GM12878 (cell line): ENCODE data around the gene APPL2.
"Not testable (repeated sequence)": the region's sequence is repeated elsewhere in the genome, so short reads cannot be mapped to it uniquely, and the experiment has no call there.

ENCODE experiments used
- BCL11A ChIP-seq: IDR thresholded peaks from 2 replicates; pipeline ENCODE4 v1.6.1; 2011; ENCODE audit warnings: low read depth, low read length
- BHLHE40 ChIP-seq, 2 experiments: fragments of 450-650 bp in 1 of 2; IDR thresholded peaks; 2 replicates each; pipeline ENCODE4 v1.6.1; 2011 to 2017; ENCODE audit warnings: low read depth in 2 of 2, borderline replicate concordance in 1 of 2, improper control_type of control experiment in 1 of 2, low read length in 1 of 2, mild to moderate bottlenecking in 1 of 2
- CBFB ChIP-seq: IDR thresholded peaks from 2 replicates; pipeline ENCODE4 v1.6.1; 2016; ENCODE audit warnings: antibody characterized with exemption, low read depth
- CTCF ChIP-seq, 3 experiments: IDR thresholded peaks in 2 of 3; conservative IDR thresholded peaks in 1 of 3; 2 replicates each; pipeline ENCODE4 v1.5.1; 2011; ENCODE audit warnings: low read depth in 3 of 3, low read length in 3 of 3, mild to moderate bottlenecking in 3 of 3, control low read depth in 2 of 3, moderate library complexity in 2 of 3, inconsistent platforms in 1 of 3, mixed read lengths in 1 of 3; ENCODE audit not compliant: control insufficient read depth in 2 of 3, insufficient read depth in 1 of 3; ENCODE audit errors: extremely low read depth in 1 of 3
- EP300 ChIP-seq, 2 experiments: fragments of 150-350 bp in 1 of 2; IDR thresholded peaks; 2 replicates each; pipeline ENCODE4 v1.6.1; 2011 to 2012; ENCODE audit warnings: low read depth in 2 of 2, low read length in 2 of 2, borderline replicate concordance in 1 of 2, improper control_type of control experiment in 1 of 2, inconsistent platforms in 1 of 2; ENCODE audit not compliant: control insufficient read depth in 1 of 2
- EZH2 ChIP-seq: IDR thresholded peaks from 2 replicates; pipeline ENCODE4 v1.6.1; 2012; ENCODE audit warnings: low read depth, mild to moderate bottlenecking, control low read depth, inconsistent platforms, low read length, borderline replicate concordance; ENCODE audit not compliant: control insufficient read depth
- POLR2A ChIP-seq: IDR thresholded peaks from 2 replicates; pipeline ENCODE4 v1.6.1; 2011; ENCODE audit warnings: low read depth, mild to moderate bottlenecking, low read length
- REST ChIP-seq: IDR thresholded peaks from 2 replicates; pipeline ENCODE4 v1.6.1; 2012; ENCODE audit warnings: mild to moderate bottlenecking, low read depth, low read length
- TCF12 ChIP-seq: IDR thresholded peaks from 2 replicates; pipeline ENCODE4 v1.6.1; 2011; ENCODE audit warnings: low read depth, mild to moderate bottlenecking, low read length
- TF ChIP-seq, protein P1 (sequence below): IDR thresholded peaks from 2 replicates; pipeline ENCODE4 v1.6.1; 2012; ENCODE audit warnings: low read length, inconsistent platforms

- not testable (repeated sequence) for TF ChIP-seq TCF12; EP300 (IDR thresholded peaks at IDR 0.05; ENCODE audit: borderline replicate concordance in 1 of 2, control insufficient read depth in 1 of 2, low read depth in 2 of 2, low read length in 2 of 2); CBFB; POLR2A; EZH2; BCL11A; BHLHE40 (IDR thresholded peaks at IDR 0.05; ENCODE audit: borderline replicate concordance in 1 of 2, low read depth in 2 of 2, low read length in 1 of 2); CTCF (IDR thresholded peaks at IDR 0.05 in 2 of 3, conservative IDR thresholded peaks at IDR 0.05 in 1 of 3; ENCODE audit: control insufficient read depth in 2 of 3, extremely low read depth in 1 of 3, insufficient read depth in 1 of 3, low read depth in 3 of 3, low read length in 3 of 3); REST
- TF ChIP-seq, protein P1, sequence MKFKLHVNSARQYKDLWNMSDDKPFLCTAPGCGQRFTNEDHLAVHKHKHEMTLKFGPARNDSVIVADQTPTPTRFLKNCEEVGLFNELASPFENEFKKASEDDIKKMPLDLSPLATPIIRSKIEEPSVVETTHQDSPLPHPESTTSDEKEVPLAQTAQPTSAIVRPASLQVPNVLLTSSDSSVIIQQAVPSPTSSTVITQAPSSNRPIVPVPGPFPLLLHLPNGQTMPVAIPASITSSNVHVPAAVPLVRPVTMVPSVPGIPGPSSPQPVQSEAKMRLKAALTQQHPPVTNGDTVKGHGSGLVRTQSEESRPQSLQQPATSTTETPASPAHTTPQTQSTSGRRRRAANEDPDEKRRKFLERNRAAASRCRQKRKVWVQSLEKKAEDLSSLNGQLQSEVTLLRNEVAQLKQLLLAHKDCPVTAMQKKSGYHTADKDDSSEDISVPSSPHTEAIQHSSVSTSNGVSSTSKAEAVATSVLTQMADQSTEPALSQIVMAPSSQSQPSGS: not testable (repeated sequence)
Measured at GRCh38 chr12:105179114-105179513, 56.9 kb downstream of the APPL2 start.
